GM12872 (cell line): ENCODE results near the gene ARHGAP19.

Experiments
- TF ChIP-seq, protein P1 (sequence below): IDR thresholded peaks from 3 replicates; pipeline ENCODE4 v1.5.1; 2011; ENCODE audit warnings: low read depth, mild to moderate bottlenecking, low read length, moderate library complexity; ENCODE audit not compliant: insufficient read depth

Gene ARHGAP19

GRCh38 chr10:97230146-97230545 is 62.3 kb downstream of the ARHGAP19 start:
- TF ChIP-seq, protein P1, sequence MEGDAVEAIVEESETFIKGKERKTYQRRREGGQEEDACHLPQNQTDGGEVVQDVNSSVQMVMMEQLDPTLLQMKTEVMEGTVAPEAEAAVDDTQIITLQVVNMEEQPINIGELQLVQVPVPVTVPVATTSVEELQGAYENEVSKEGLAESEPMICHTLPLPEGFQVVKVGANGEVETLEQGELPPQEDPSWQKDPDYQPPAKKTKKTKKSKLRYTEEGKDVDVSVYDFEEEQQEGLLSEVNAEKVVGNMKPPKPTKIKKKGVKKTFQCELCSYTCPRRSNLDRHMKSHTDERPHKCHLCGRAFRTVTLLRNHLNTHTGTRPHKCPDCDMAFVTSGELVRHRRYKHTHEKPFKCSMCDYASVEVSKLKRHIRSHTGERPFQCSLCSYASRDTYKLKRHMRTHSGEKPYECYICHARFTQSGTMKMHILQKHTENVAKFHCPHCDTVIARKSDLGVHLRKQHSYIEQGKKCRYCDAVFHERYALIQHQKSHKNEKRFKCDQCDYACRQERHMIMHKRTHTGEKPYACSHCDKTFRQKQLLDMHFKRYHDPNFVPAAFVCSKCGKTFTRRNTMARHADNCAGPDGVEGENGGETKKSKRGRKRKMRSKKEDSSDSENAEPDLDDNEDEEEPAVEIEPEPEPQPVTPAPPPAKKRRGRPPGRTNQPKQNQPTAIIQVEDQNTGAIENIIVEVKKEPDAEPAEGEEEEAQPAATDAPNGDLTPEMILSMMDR, result no peak

DNA sequence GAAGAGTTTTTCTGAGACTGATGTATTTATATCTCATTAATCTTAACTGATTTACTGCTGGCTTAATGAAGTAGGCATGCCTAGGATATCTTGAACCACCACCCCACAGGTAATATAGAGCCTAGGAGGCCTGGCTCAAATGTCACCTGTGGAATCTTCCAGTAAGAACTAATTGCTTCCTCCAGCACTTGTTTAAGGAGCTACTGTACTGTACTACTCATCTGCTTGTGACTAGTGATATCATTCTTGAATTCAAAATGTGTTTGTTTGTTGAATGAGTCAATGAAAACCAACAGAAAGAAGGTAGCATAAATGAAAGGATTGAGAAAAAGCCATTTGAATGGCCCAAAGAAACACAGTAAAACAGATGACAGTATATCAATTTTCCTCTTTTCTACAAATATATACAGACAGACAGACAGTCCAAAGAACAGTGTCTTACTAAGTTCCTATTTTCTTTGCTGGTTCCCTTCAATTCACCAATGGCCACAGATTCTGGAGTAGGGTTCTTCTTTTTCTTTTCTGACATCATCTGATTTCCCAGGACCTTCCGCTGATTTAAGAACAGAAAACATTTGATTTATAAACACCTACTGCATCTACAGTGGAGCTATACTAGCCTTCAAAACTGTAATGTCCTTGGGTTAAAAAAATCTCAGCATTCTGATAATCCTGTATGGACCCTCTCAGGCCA is 63.0 kb downstream of the ARHGAP19 start:
- TF ChIP-seq, protein P1, result no peak

- TF ChIP-seq, protein P1, result no peak
Measured at GRCh38 chr10:97228775-97229157, 63.7 kb downstream of the ARHGAP19 start.

- TF ChIP-seq, protein P1, result no peak
Measured at GRCh38 chr10:97228130-97228774, 64.2 kb downstream of the ARHGAP19 start.

- TF ChIP-seq, protein P1, result no peak
Measured at GRCh38 chr10:97226398-97226797, 66.0 kb downstream of the ARHGAP19 start.

DNA sequence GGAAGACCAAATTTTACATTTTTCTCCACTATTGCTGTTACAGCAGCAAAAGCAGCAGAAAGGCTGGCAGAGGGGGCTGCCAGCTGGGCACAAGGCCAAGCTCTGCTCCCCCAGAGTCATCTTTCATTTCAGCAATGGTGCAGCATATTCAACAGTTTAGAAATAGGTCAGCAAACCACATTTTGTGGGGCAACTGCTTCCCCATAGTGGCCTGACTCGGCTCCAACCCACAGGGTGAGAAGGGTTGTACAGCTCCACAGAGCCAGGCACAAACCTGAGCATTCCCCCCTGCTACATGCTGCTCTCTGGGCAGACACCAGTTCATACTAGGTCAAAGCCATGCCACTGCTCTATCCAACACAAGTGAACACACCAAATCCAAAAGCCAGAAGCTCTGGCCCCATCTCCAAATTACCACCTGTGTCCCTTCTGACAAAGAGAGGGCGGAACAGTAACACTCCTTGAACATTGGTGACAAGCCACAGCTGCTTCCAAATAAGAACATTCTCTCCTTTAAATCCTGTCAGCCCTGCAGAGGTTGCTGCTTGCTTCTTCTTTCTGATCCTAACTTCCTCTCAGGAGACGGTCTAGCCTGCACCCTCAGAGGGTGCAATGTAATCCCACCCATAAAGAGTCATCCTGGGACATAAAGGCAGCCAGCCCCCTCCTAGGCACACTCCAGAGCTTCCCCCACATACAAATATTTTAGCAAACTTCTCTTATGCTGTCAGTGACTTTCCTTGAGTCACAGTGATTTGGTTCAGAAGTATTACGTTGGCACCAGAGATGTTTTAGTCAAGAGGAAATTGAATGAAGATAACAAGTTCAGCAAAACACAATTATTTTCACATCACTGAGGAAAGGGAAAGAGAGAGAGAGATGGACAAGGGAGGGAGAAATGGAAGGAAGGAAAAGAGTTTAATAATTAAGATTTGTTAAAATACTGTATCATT is 67.7 kb downstream of the ARHGAP19 start:
- TF ChIP-seq, protein P1, result no peak
